Panc1 (cell line): Measurements from ENCODE around the gene SLC11A2.

ENCODE experiments used
- CTCF ChIP-seq: fragments of 450-650 bp; IDR thresholded peaks from 2 replicates; pipeline ENCODE4 v1.5.1; 2017; ENCODE audit warnings: mild to moderate bottlenecking
- POLR2AphosphoS5 ChIP-seq: IDR thresholded peaks from 2 replicates; pipeline ENCODE4 v1.6.1; 2012; ENCODE audit warnings: mild to moderate bottlenecking, low read depth, low read length, moderate library complexity
- REST ChIP-seq, 2 experiments: IDR thresholded peaks; 2 replicates each; pipeline ENCODE4 v1.6.1; 2011 to 2012; ENCODE audit warnings: low read depth in 2 of 2, control low read depth in 1 of 2, low read length in 1 of 2, mild to moderate bottlenecking in 1 of 2, moderate library complexity in 1 of 2; ENCODE audit not compliant: insufficient read depth in 1 of 2
- TCF7L2 ChIP-seq: IDR thresholded peaks from 2 replicates; pipeline ENCODE4 v1.6.1; 2011; ENCODE audit warnings: mild to moderate bottlenecking, low read depth, low read length, inconsistent platforms

- TF ChIP-seq CTCF: no peak
- TF ChIP-seq REST (IDR thresholded peaks at IDR 0.05; ENCODE audit: insufficient read depth in 1 of 2, low read depth in 2 of 2, low read length in 1 of 2): no peak
- no peak for TF ChIP-seq POLR2AphosphoS5
- TF ChIP-seq TCF7L2: no peak
Measured at GRCh38 chr12:51008329-51009055, 17.7 kb downstream of the SLC11A2 start.
